HEK293T (cell line): ENCODE measurements around the gene PANK4.

Source experiments
- FOXK2 ChIP-seq: fragments of 450-650 bp; IDR thresholded peaks from 2 replicates; pipeline ENCODE4 v1.6.1; 2016; ENCODE audit warnings: mild to moderate bottlenecking
- FOXM1 ChIP-seq: fragments of 450-650 bp; IDR thresholded peaks from 2 replicates; pipeline ENCODE4 v1.6.1; 2017; ENCODE audit warnings: mild to moderate bottlenecking, borderline replicate concordance
- HDGF ChIP-seq: fragments of 450-650 bp; IDR thresholded peaks from 2 replicates; pipeline ENCODE4 v1.6.1; 2017; ENCODE audit warnings: antibody characterized with exemption, borderline replicate concordance
- SP1 ChIP-seq: fragments of 450-650 bp; IDR thresholded peaks from 2 replicates; pipeline ENCODE4 v1.6.1; 2017

DNA sequence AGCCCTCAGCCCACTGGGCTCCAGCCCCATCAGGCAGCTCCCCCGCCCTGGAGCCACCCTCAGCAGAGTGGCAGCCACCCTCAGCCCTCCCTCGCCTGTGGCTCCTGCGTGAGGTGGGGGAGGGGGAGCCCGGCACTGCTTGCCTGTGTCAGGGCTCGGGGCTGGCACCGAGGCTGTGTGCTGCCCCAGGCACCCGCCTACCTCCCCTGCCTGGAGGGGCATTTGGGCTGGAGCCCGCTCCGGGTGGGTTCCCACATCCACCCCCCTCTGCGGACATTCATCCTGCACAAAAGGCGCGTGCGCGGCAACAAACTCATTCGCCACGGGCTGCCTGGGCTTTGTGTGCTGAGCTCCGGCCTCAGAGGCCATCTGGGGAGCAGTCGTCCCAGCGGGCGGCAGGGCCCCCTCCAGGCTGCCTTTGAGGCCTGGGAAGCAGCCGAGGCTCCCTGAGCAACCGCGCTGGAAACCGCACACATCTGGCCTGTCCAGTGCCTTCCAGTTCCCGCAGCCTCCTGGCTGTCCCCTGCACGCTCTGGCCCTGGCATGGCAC, 17.2 kb upstream of the PANK4 start:
- no peak for TF ChIP-seq HDGF
- TF ChIP-seq SP1, result no peak
- TF ChIP-seq FOXK2, result no peak
- TF ChIP-seq FOXM1, result no peak
